ENCODE data around the gene CDH11. TPM values are rescaled to one million over a fixed set of nuclear protein-coding genes. Genes with fewer than 3 reads are reported as not detected.

The CDH11 gene
- total and polyA plus RNA-seq, 2 donors (not counting 1 experiment from before 2014, with no cell fraction given): not detected

DNA sequence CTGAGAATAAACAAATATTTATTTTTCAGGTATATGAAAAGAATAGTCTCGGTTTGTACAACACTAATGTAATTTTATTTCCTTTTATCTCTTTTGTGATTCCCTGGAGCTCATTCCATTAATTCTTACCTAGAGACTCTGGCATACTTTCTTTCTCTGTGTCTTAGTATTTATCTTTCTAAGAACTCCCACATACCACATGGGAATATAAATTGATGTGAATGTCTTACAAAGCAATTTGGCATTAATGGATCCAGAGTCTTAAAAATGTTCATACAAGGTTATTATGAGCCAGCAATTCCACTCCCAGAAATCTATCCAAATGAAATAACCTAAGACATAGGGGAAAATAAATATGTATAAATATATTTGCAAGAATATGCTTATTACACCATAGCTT, 202.7 kb downstream of the CDH11 start:
- no peak overlapping the region for H3K4me3 Mint-ChIP-seq
- no CpG with 5 or more reads among the region's 1 CpG for WGBS (ENCODE audit: insufficient coverage)
- DNase-seq (no peak), ATAC-seq (ENCODE audit: low read depth) (no peak)
- intact Hi-C loops (cut with micrococcal nuclease): no loop called here
- H3K4me1 Mint-ChIP-seq: no peaks in the 10 kb centered on the region
- no peaks in the 10 kb centered on the region for H3K27me3 ChIP-seq (replicated peaks in 1 of 4; ENCODE audit: control extremely low read depth in 1 of 4, control insufficient read depth in 3 of 4, insufficient read depth in 4 of 4, low read length in 3 of 4)
- H3K36me3 ChIP-seq (replicated peaks in 1 of 2; ENCODE audit: control extremely low read depth in 1 of 2, control insufficient read depth in 1 of 2, extremely low read depth in 1 of 2, insufficient read depth in 2 of 2, low read length in 1 of 2): no peaks in the 10 kb centered on the region
- no peak overlapping the region for H3K27ac ChIP-seq (ENCODE audit: low read length in 2 of 2)
- H3K4me2 ChIP-seq (replicated peaks; ENCODE audit: low read depth, low read length, poor library complexity, severe bottlenecking): no peak overlapping the region
- no peaks in the 10 kb centered on the region for H4K20me1 ChIP-seq (ENCODE audit: control insufficient read depth, insufficient read depth, low read length, poor library complexity, severe bottlenecking)
- H3K27ac Mint-ChIP-seq: no peak overlapping the region
- H3K27me3 Mint-ChIP-seq: no peaks in the 10 kb centered on the region
- no peak overlapping the region for H3K9ac ChIP-seq (ENCODE audit: low read length)
- H3K4me1 ChIP-seq (ENCODE audit: control insufficient read depth in 2 of 2, insufficient read depth in 2 of 2, low read length in 2 of 2): no peaks in the 10 kb centered on the region
- H3K79me2 ChIP-seq (ENCODE audit: control insufficient read depth, insufficient read depth, low read length): no peaks in the 10 kb centered on the region
- H3K9me3 Mint-ChIP-seq (ENCODE audit: insufficient read depth): peaks cover 3% of the 10 kb centered on the region
- POLR2A ChIA-PET: no interaction called here
- TF ChIP-seq EZH2 (IDR thresholded peaks at IDR 0.05; ENCODE audit: borderline replicate concordance, insufficient read depth, low read depth, low read length, poor library complexity, severe bottlenecking): no peak
- TF ChIP-seq, protein P1, sequence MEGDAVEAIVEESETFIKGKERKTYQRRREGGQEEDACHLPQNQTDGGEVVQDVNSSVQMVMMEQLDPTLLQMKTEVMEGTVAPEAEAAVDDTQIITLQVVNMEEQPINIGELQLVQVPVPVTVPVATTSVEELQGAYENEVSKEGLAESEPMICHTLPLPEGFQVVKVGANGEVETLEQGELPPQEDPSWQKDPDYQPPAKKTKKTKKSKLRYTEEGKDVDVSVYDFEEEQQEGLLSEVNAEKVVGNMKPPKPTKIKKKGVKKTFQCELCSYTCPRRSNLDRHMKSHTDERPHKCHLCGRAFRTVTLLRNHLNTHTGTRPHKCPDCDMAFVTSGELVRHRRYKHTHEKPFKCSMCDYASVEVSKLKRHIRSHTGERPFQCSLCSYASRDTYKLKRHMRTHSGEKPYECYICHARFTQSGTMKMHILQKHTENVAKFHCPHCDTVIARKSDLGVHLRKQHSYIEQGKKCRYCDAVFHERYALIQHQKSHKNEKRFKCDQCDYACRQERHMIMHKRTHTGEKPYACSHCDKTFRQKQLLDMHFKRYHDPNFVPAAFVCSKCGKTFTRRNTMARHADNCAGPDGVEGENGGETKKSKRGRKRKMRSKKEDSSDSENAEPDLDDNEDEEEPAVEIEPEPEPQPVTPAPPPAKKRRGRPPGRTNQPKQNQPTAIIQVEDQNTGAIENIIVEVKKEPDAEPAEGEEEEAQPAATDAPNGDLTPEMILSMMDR (IDR thresholded peaks at IDR 0.05): no peak
- H3K4me3 ChIP-seq (ENCODE audit: control extremely low read depth in 1 of 5, extremely low read depth in 1 of 5, insufficient read depth in 1 of 5, low read depth in 2 of 5, low read length in 4 of 5): no peak overlapping the region
- no peak overlapping the region for H2AFZ ChIP-seq (ENCODE audit: insufficient read depth, low read depth, low read length, poor library complexity, severe bottlenecking)
- no peaks in the 10 kb centered on the region for H3K9me3 ChIP-seq (ENCODE audit: control extremely low read depth in 1 of 3, control insufficient read depth in 2 of 3, insufficient read depth in 1 of 3, low read length in 2 of 3)
- CTCF ChIA-PET: no interaction called here

DNA sequence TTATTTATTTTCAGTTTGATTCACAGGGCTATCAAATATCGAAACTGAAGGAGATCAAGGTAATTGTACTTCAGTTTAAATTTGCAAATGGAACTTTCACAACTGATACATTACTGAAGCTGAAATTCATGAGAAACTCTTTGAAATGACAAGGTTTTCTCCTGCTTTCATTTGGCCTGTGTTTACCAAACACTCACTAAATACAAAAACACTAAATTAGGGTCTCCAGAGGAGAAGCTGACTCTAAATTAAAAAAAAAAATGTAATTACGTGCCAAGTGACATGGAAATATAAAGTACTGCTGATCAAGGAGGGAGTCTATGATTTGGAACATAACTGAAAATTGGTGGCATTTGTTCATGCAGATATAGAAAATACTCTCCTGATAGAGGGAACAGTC, 205.8 kb downstream of the CDH11 start:
- Histone ChIP-seq H3K4me2 (replicated peaks; ENCODE audit: low read depth, low read length, poor library complexity, severe bottlenecking) (no peak overlapping the region), H3K36me3 (replicated peaks in 1 of 2; ENCODE audit: control extremely low read depth in 1 of 2, control insufficient read depth in 1 of 2, extremely low read depth in 1 of 2, insufficient read depth in 2 of 2, low read length in 1 of 2) (no peaks in the 10 kb centered on the region), H3K27ac (ENCODE audit: low read length in 2 of 2) (no peak overlapping the region), H4K20me1 (ENCODE audit: control insufficient read depth, insufficient read depth, low read length, poor library complexity, severe bottlenecking) (no peaks in the 10 kb centered on the region), H3K9me3 (ENCODE audit: control extremely low read depth in 1 of 3, control insufficient read depth in 2 of 3, insufficient read depth in 1 of 3, low read length in 2 of 3) (no peaks in the 10 kb centered on the region), H3K4me3 (ENCODE audit: control extremely low read depth in 1 of 5, extremely low read depth in 1 of 5, insufficient read depth in 1 of 5, low read depth in 2 of 5, low read length in 4 of 5) (no peak overlapping the region), H3K4me1 (ENCODE audit: control insufficient read depth in 2 of 2, insufficient read depth in 2 of 2, low read length in 2 of 2) (no peaks in the 10 kb centered on the region), H2AFZ (ENCODE audit: insufficient read depth, low read depth, low read length, poor library complexity, severe bottlenecking) (no peak overlapping the region), H3K79me2 (ENCODE audit: control insufficient read depth, insufficient read depth, low read length) (no peaks in the 10 kb centered on the region), H3K9ac (ENCODE audit: low read length) (no peak overlapping the region), H3K27me3 (replicated peaks in 1 of 4; ENCODE audit: control extremely low read depth in 1 of 4, control insufficient read depth in 3 of 4, insufficient read depth in 4 of 4, low read length in 3 of 4) (no peaks in the 10 kb centered on the region)
- TF ChIP-seq, protein P1 (IDR thresholded peaks at IDR 0.05): no peak
- TF ChIP-seq EZH2 (IDR thresholded peaks at IDR 0.05; ENCODE audit: borderline replicate concordance, insufficient read depth, low read depth, low read length, poor library complexity, severe bottlenecking): no peak
- Mint-ChIP-seq H3K4me3 (no peak overlapping the region), H3K27me3 (no peaks in the 10 kb centered on the region), H3K27ac (no peak overlapping the region), H3K9me3 (ENCODE audit: insufficient read depth) (peaks cover 3% of the 10 kb centered on the region), H3K4me1 (no peaks in the 10 kb centered on the region)
- no peak for ATAC-seq (ENCODE audit: low read depth)
- POLR2A ChIA-PET: no interaction called here
- no peak for DNase-seq
- CTCF ChIA-PET: no interaction called here
- intact Hi-C loops (cut with micrococcal nuclease): no loop called here
- 80% methylated on average over 1 of the region's 2 CpGs for WGBS (ENCODE audit: insufficient coverage)

Measured in B cell (primary cell).